ENCODE results near the gene MCRS1. TPM values are rescaled to one million over a fixed set of nuclear protein-coding genes. Genes with fewer than 3 reads are reported as not detected.

The MCRS1 gene
- total and polyA plus RNA-seq, 2 donors (not counting 3 experiments of a cell fraction or from before 2014, with no cell fraction given), result 71.1 to 99.3 TPM

DNA sequence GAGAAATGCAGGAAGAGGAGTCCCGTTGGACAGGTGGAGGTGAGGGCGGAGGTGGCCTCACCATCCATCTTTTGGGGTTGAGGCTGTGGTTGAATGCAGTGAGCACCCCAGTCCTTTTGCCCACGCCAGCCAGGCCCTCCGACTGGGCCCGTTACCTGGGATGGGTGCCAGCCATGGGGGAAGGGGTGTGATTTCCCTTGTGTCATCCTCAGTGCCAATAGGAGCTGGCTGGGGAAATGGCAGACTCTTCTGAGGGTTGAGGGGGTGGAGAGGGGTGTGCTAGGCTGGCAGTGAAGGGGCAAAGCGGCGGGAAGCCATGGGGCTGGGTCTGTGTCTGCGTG, 19.5 kb downstream of the MCRS1 start:
- Histone ChIP-seq H3K4me2 (ENCODE audit: insufficient read depth, low read length) (peak overlapping the region; percentile 48), H3K36me3 (ENCODE audit: control insufficient read depth in 2 of 2, extremely low read depth in 1 of 2, insufficient read depth in 2 of 2, low read length in 2 of 2) (no peaks in the 10 kb centered on the region), H4K20me1 (replicated peaks; ENCODE audit: control insufficient read depth, extremely low read depth, insufficient read depth, low read length) (no peaks in the 10 kb centered on the region), H3K79me2 (ENCODE audit: control insufficient read depth, insufficient read depth, low read length) (no peaks in the 10 kb centered on the region), H3K9me1 (replicated peaks; ENCODE audit: control insufficient read depth, extremely low read depth, insufficient read depth, low read length) (no peaks in the 10 kb centered on the region), H3K27ac (ENCODE audit: insufficient read depth, low read depth, low read length) (no peak overlapping the region), H3K27me3 (ENCODE audit: control insufficient read depth in 2 of 2, insufficient read depth in 2 of 2, low read length in 2 of 2) (peaks cover 0 to 5% of the 10 kb centered on the region in 2 experiments), H3K9ac (replicated peaks; ENCODE audit: extremely low read depth, insufficient read depth, low read length) (no peak overlapping the region), H3K9me3 (replicated peaks; ENCODE audit: control insufficient read depth, insufficient read depth, low read length) (no peaks in the 10 kb centered on the region), H3K4me1 (ENCODE audit: control insufficient read depth, extremely low read depth, insufficient read depth, low read length) (peaks cover 6% of the 10 kb centered on the region), H2AFZ (ENCODE audit: low read depth, low read length) (peak overlapping the region; percentile 94), H3K4me3 (replicated peaks in 1 of 3; ENCODE audit: insufficient read depth in 1 of 3, low read depth in 1 of 3, low read length in 3 of 3) (peak overlapping the region in 1 of 3 experiments; percentile 19)
- FAIRE-seq (no peak), DNase-seq (ENCODE audit: low read depth, low spot score) (no peak)
- dilution Hi-C loops (cut with MboI; ENCODE audit: extremely low pct_ligation_motif_present, low sequenced_read_pairs) (no loop called here), intact Hi-C loops (cut with micrococcal nuclease) (no loop called here)
- no peak for TF ChIP-seq POLR2A (IDR thresholded peaks at IDR 0.05; ENCODE audit: low read depth, low read length)
- TF ChIP-seq EZH2 (IDR thresholded peaks at IDR 0.05; ENCODE audit: borderline replicate concordance, low read depth, low read length, severe bottlenecking), result no peak
- TF ChIP-seq JUN (IDR thresholded peaks at IDR 0.05; ENCODE audit: borderline replicate concordance, insufficient read depth, insufficient read length, low read depth), result no peak
- POLR2A ChIA-PET, result no interaction called here
- CTCF ChIA-PET, result interaction anchor here (1.9 to 2.5 kb wide), 2 partner anchors 190 to 217 kb away, joined by 6 to 12 read pairs; no protein-coding TSS in a partner anchor
- BruUV-seq (replicated peaks), result no TSS peak

DNA sequence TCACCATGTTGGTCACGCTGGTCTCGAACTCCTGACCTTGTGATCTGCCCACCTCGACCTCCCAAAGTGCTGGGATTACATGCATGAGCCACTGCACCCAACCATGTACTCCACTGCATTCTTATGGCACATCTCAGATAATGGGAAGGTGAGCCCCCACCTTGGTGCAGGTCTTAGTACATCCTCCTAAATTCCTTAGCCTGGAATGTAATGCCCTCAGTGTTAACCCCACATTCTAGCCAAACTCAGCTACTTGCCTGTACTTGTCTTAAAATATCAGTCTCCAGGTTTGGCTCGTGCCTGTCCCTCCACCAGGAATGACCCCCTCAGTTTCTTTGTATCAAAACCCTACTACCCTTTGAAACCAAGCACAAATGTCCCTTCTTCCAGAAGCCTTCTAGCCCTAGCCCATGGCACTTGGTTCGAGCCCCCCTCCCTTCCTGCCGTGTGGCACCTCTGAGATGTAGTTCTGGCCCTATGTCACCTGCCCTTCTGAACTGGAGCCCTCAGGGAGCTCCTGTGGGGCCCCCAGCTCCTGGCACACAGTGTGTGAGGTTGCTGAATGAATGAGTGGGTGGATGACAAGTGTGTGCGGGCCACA, 20.8 kb downstream of the MCRS1 start:
- TF ChIP-seq MYC (IDR thresholded peaks at IDR 0.05; ENCODE audit: low read depth, low read length) (no peak), FOS (IDR thresholded peaks at IDR 0.05; ENCODE audit: borderline replicate concordance, insufficient read depth, low read length) (no peak), JUN (IDR thresholded peaks at IDR 0.05; ENCODE audit: borderline replicate concordance, insufficient read depth, insufficient read length, low read depth) (no peak), GATA2 (IDR thresholded peaks at IDR 0.05; ENCODE audit: insufficient read depth, insufficient read length, low read depth, low read length) (no peak), EZH2 (IDR thresholded peaks at IDR 0.05; ENCODE audit: borderline replicate concordance, low read depth, low read length, severe bottlenecking) (no peak)
- TF ChIP-seq, protein P1, sequence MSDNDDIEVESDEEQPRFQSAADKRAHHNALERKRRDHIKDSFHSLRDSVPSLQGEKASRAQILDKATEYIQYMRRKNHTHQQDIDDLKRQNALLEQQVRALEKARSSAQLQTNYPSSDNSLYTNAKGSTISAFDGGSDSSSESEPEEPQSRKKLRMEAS (IDR thresholded peaks at IDR 0.05; ENCODE audit: insufficient read depth, insufficient read length), result no peak
- TF ChIP-seq, protein P2, sequence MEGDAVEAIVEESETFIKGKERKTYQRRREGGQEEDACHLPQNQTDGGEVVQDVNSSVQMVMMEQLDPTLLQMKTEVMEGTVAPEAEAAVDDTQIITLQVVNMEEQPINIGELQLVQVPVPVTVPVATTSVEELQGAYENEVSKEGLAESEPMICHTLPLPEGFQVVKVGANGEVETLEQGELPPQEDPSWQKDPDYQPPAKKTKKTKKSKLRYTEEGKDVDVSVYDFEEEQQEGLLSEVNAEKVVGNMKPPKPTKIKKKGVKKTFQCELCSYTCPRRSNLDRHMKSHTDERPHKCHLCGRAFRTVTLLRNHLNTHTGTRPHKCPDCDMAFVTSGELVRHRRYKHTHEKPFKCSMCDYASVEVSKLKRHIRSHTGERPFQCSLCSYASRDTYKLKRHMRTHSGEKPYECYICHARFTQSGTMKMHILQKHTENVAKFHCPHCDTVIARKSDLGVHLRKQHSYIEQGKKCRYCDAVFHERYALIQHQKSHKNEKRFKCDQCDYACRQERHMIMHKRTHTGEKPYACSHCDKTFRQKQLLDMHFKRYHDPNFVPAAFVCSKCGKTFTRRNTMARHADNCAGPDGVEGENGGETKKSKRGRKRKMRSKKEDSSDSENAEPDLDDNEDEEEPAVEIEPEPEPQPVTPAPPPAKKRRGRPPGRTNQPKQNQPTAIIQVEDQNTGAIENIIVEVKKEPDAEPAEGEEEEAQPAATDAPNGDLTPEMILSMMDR (IDR thresholded peaks at IDR 0.05; ENCODE audit: extremely low read depth in 1 of 2, insufficient read depth in 1 of 2, low read depth in 1 of 2, low read length in 2 of 2), result no peak
- intact Hi-C loops (cut with micrococcal nuclease) (no loop called here), dilution Hi-C loops (cut with MboI; ENCODE audit: extremely low pct_ligation_motif_present, low sequenced_read_pairs) (no loop called here)
- H3K4me3 ChIP-seq (replicated peaks in 1 of 3; ENCODE audit: insufficient read depth in 1 of 3, low read depth in 1 of 3, low read length in 3 of 3), result no peak overlapping the region
- H3K79me2 ChIP-seq (ENCODE audit: control insufficient read depth, insufficient read depth, low read length), result no peaks in the 10 kb centered on the region
- no peaks in the 10 kb centered on the region for H3K9me3 ChIP-seq (replicated peaks; ENCODE audit: control insufficient read depth, insufficient read depth, low read length)
- POLR2A ChIA-PET, result no interaction called here
- FAIRE-seq (no peak), DNase-seq (ENCODE audit: low read depth, low spot score) (no peak)
- BruUV-seq (replicated peaks), result no TSS peak
- CTCF ChIA-PET, result interaction anchor here (1.8 kb wide), 1 partner anchor 199 kb away, joined by 4 read pairs; no protein-coding TSS in a partner anchor
- no peaks in the 10 kb centered on the region for H3K9me1 ChIP-seq (replicated peaks; ENCODE audit: control insufficient read depth, extremely low read depth, insufficient read depth, low read length)
- no peaks in the 10 kb centered on the region for H3K36me3 ChIP-seq (ENCODE audit: control insufficient read depth in 2 of 2, extremely low read depth in 1 of 2, insufficient read depth in 2 of 2, low read length in 2 of 2)
- no peaks in the 10 kb centered on the region for H4K20me1 ChIP-seq (replicated peaks; ENCODE audit: control insufficient read depth, extremely low read depth, insufficient read depth, low read length)
- no peak overlapping the region for H2AFZ ChIP-seq (ENCODE audit: low read depth, low read length)
- peaks cover 0 to 5% of the 10 kb centered on the region in 2 experiments for H3K27me3 ChIP-seq (ENCODE audit: control insufficient read depth in 2 of 2, insufficient read depth in 2 of 2, low read length in 2 of 2)
- H3K4me2 ChIP-seq (ENCODE audit: insufficient read depth, low read length), result no peak overlapping the region
- no peak overlapping the region for H3K9ac ChIP-seq (replicated peaks; ENCODE audit: extremely low read depth, insufficient read depth, low read length)
- H3K4me1 ChIP-seq (ENCODE audit: control insufficient read depth, extremely low read depth, insufficient read depth, low read length), result peaks cover 6% of the 10 kb centered on the region
- no peak overlapping the region for H3K27ac ChIP-seq (ENCODE audit: insufficient read depth, low read depth, low read length)
